IMR-90 (cell line): ENCODE data around the gene EMX2. TPM values are rescaled to one million over a fixed set of nuclear protein-coding genes. Genes with fewer than 3 reads are reported as not detected.

Experiments
- ATAC-seq: fragments of 200-7000 bp; cut with Tn5 transposase; 2 replicates; pipeline ENCODE4 v1.9.1; 2020; ENCODE audit warnings: low read depth, mild to moderate bottlenecking, moderate library complexity
- BruUV-seq: library from RNA; stranded (reverse); fragments of 400-500 nt; replicated peaks from 2 replicates; lab custom pipeline; 2021; lab: Mats Ljungman, UMichigan
- CTCF ChIA-PET: fragments of 300-600 bp; formaldehyde crosslinking; extraction: SDS; loops from one replicate; lab custom pipeline; 2021; ENCODE audit warnings: antibody characterized with exemption; lab: Yijun Ruan, JAX
- POLR2A ChIA-PET: fragments of 300-600 bp; sonication (Branson Sonifier 250); formaldehyde crosslinking; loops from one replicate; lab custom pipeline; 2022; ENCODE audit warnings: antibody characterized with exemption; ENCODE audit not compliant: unreplicated experiment; lab: Charles Lee
- DNase-seq: peaks from one replicate; pipeline ENCODE4 v3.0.0; 2013
- H2AFZ ChIP-seq: replicated peaks from 2 replicates; pipeline ENCODE3; 2013; ENCODE audit warnings: low read length, mild to moderate bottlenecking; ENCODE audit not compliant: poor library complexity
- H2AK5ac ChIP-seq: 2 replicates; pipeline ENCODE4 v1.6.1; 2013; ENCODE audit warnings: low read depth, low read length, inconsistent platforms
- H2AK9ac ChIP-seq: replicated peaks from 2 replicates; pipeline ENCODE3; 2013; ENCODE audit warnings: mild to moderate bottlenecking, low read depth, low read length, moderate library complexity; ENCODE audit not compliant: poor library complexity
- H2BK120ac ChIP-seq: 2 replicates; pipeline ENCODE4 v1.6.1; 2013; ENCODE audit warnings: low read depth, low read length, inconsistent platforms
- H2BK15ac ChIP-seq: 3 replicates; pipeline ENCODE4 v1.6.1; 2013; ENCODE audit warnings: low read depth, low read length, inconsistent platforms
- H2BK20ac ChIP-seq: 2 replicates; pipeline ENCODE4 v1.6.1; 2013; ENCODE audit warnings: low read depth, mild to moderate bottlenecking, inconsistent platforms, low read length, moderate library complexity
- H2BK5ac ChIP-seq: 2 replicates; pipeline ENCODE4 v1.6.1; 2013; ENCODE audit warnings: mild to moderate bottlenecking, low read depth, low read length, inconsistent platforms; ENCODE audit not compliant: poor library complexity, severe bottlenecking
- H3K14ac ChIP-seq: replicated peaks from 2 replicates; pipeline ENCODE4 v1.6.1; 2013; ENCODE audit warnings: low read depth, low read length, inconsistent platforms
- H3K18ac ChIP-seq: 2 replicates; pipeline ENCODE4 v1.6.1; 2013; ENCODE audit warnings: low read depth, low read length, control low read depth
- H3K23ac ChIP-seq: 2 replicates; pipeline ENCODE4 v1.6.1; 2013; ENCODE audit warnings: low read depth, low read length, inconsistent platforms
- H3K27ac ChIP-seq: 2 replicates; pipeline ENCODE4 v1.5.1; 2013; ENCODE audit warnings: mild to moderate bottlenecking, control low read depth, low read length; ENCODE audit not compliant: insufficient read depth
- H3K27me3 ChIP-seq: 2 replicates; pipeline ENCODE4 v1.6.1; 2013; ENCODE audit warnings: low read length; ENCODE audit not compliant: control insufficient read depth, insufficient read depth
- H3K36me3 ChIP-seq: 2 replicates; pipeline ENCODE4 v1.6.1; 2013; ENCODE audit warnings: low read length, mixed read lengths; ENCODE audit not compliant: control insufficient read depth, insufficient read depth
- H3K4ac ChIP-seq: 2 replicates; pipeline ENCODE4 v1.6.1; 2013; ENCODE audit warnings: low read depth, low read length, inconsistent platforms
- H3K4me1 ChIP-seq: 2 replicates; pipeline ENCODE4 v1.6.1; 2013; ENCODE audit warnings: low read length, mixed read lengths; ENCODE audit not compliant: control insufficient read depth, insufficient read depth
- H3K4me2 ChIP-seq: 2 replicates; pipeline ENCODE4 v1.6.1; 2013; ENCODE audit warnings: low read depth, mild to moderate bottlenecking, control low read depth, low read length, moderate library complexity
- H3K4me3 ChIP-seq: 2 replicates; pipeline ENCODE4 v1.5.1; 2013; ENCODE audit warnings: low read depth, mild to moderate bottlenecking, control low read depth, low read length, moderate library complexity; ENCODE audit not compliant: insufficient read depth
- H3K56ac ChIP-seq: 2 replicates; pipeline ENCODE4 v1.6.1; 2013; ENCODE audit warnings: low read length, inconsistent platforms; ENCODE audit not compliant: insufficient read depth; ENCODE audit errors: extremely low read depth
- H3K79me1 ChIP-seq, 2 experiments: 2 replicates each; pipeline ENCODE4 v1.6.1; 2013; ENCODE audit warnings: low read length in 2 of 2, inconsistent platforms in 1 of 2, low read depth in 1 of 2
- H3K9ac ChIP-seq: 2 replicates; pipeline ENCODE4 v1.6.1; 2013; ENCODE audit warnings: low read depth, low read length, control low read depth
- H3K9me1 ChIP-seq: 2 replicates; pipeline ENCODE4 v1.6.1; 2013; ENCODE audit warnings: low read length, inconsistent platforms; ENCODE audit not compliant: insufficient read depth
- H3K9me3 ChIP-seq: 2 replicates; pipeline ENCODE4 v1.6.1; 2013; ENCODE audit warnings: low read length; ENCODE audit not compliant: control insufficient read depth, insufficient read depth
- H4K20me1 ChIP-seq: 2 replicates; pipeline ENCODE4 v1.6.1; 2013; ENCODE audit warnings: low read length, inconsistent platforms; ENCODE audit not compliant: insufficient read depth
- H4K5ac ChIP-seq: 2 replicates; pipeline ENCODE4 v1.6.1; 2013; ENCODE audit warnings: mild to moderate bottlenecking, low read depth, low read length, control low read depth
- H4K8ac ChIP-seq, 2 experiments: 2 replicates each; pipeline ENCODE4 v1.6.1; 2013; ENCODE audit warnings: low read depth in 2 of 2, low read length in 2 of 2, control low read depth in 1 of 2, inconsistent platforms in 1 of 2
- H4K91ac ChIP-seq: 2 replicates; pipeline ENCODE4 v1.6.1; 2013; ENCODE audit warnings: low read depth, low read length, inconsistent platforms; ENCODE audit not compliant: insufficient read depth
- CEBPB ChIP-seq: IDR thresholded peaks from 2 replicates; pipeline ENCODE4 v1.6.1; 2012; ENCODE audit warnings: low read depth, low read length, improper control_type of control experiment
- ELK1 ChIP-seq: fragments of 150-350 bp; IDR thresholded peaks from 2 replicates; pipeline ENCODE4 v1.6.1; 2016; ENCODE audit warnings: low read depth, mild to moderate bottlenecking, low read length, moderate library complexity, borderline replicate concordance
- MXI1 ChIP-seq: IDR thresholded peaks from 2 replicates; pipeline ENCODE4 v1.6.1; 2012; ENCODE audit warnings: low read depth, mild to moderate bottlenecking, low read length, moderate library complexity, borderline replicate concordance
- POLR2A ChIP-seq: IDR thresholded peaks from 2 replicates; pipeline ENCODE4 v1.6.1; 2012; ENCODE audit warnings: mild to moderate bottlenecking, low read depth, low read length
- RCOR1 ChIP-seq: IDR thresholded peaks from 2 replicates; pipeline ENCODE4 v1.6.1; 2012; ENCODE audit warnings: mild to moderate bottlenecking, low read length, improper control_type of control experiment; ENCODE audit not compliant: insufficient replicate concordance
- RFX5 ChIP-seq: IDR thresholded peaks from 2 replicates; pipeline ENCODE4 v1.8.0; 2012; ENCODE audit warnings: low read depth, mild to moderate bottlenecking, low read length, moderate library complexity
- SMC3 ChIP-seq: fragments of 150-350 bp; IDR thresholded peaks from 2 replicates; pipeline ENCODE4 v1.6.1; 2016; ENCODE audit warnings: low read depth, mild to moderate bottlenecking, antibody characterized with exemption, low read length, moderate library complexity
- USF2 ChIP-seq: fragments of 150-350 bp; IDR thresholded peaks from 2 replicates; pipeline ENCODE4 v1.6.1; 2017; ENCODE audit warnings: mild to moderate bottlenecking, antibody characterized with exemption, low read length, low read depth
- WGBS, 2 experiments: methylation state at CpG; one replicate each; pipeline versions ENCODE4 v1.1.5 to v1.1.7; 2013; ENCODE audit warnings: missing lambda C conversion rate in 2 of 2; ENCODE audit not compliant: insufficient read length in 1 of 2; ENCODE audit errors: extremely low coverage in 2 of 2; 5-methylcytosine and 5-hydroxymethylcytosine counted together
- dilution Hi-C: fragments of 300-500 bp; cut with HindIII; formaldehyde crosslinking; loops from one replicate; pipeline ENCODE4 v1.14.3; 2018; ENCODE audit warnings: low sequenced_read_pairs; ENCODE audit not compliant: unreplicated experiment
- in situ Hi-C: fragments of 300-500 bp; cut with MboI; formaldehyde crosslinking; loops from 3 replicates; pipeline ENCODE4 v1.14.3; 2019; ENCODE audit warnings: low sequenced_read_pairs, inconsistent platforms, mixed read lengths
- intact Hi-C: fragments of 100-400 bp; cut with micrococcal nuclease; formaldehyde crosslinking; loops from 2 replicates; pipeline ENCODE4 v1.10.0; 2022
- polyA plus RNA-seq, 3 experiments: library from polyadenylated mRNA; depleted of rRNA; stranded (reverse); fragments of >200 nt; gene quantifications; 2 replicates each; pipeline ENCODE4 v1.2.3, GENCODE V29; 2012; ENCODE audit warnings: low replicate concordance in 1 of 3
- total RNA-seq: library from RNA; depleted of rRNA; stranded (reverse); fragments of >200 nt; gene quantifications from 2 replicates; pipeline ENCODE4 v1.2.3, GENCODE V29; 2012

EMX2 gene
- total and polyA plus RNA-seq, 2 of the 4 experiments (the other 2 are of a cell fraction), result not detected

- Histone ChIP-seq H3K9me3 (peaks cover 3% of the 10 kb centered on the region; the same call in 1 of the 2 replicates), H3K79me1 (no peaks in the 10 kb centered on the region), H2AFZ (no peak overlapping the region), H3K14ac (no peak overlapping the region), H3K9ac (no peak overlapping the region), H3K56ac (no peak overlapping the region), H4K5ac (no peak overlapping the region), H2BK5ac (no peak overlapping the region), H4K91ac (no peak overlapping the region), H3K18ac (no peak overlapping the region), H2BK15ac (no peak overlapping the region), H3K4me3 (no peak overlapping the region), H3K27me3 (peaks cover 91% of the 10 kb centered on the region), H2AK5ac (no peak overlapping the region), H2BK120ac (no peak overlapping the region), H3K36me3 (no peaks in the 10 kb centered on the region), H3K9me1 (no peaks in the 10 kb centered on the region), H3K27ac (no peak overlapping the region), H4K20me1 (no peaks in the 10 kb centered on the region), H3K4ac (no peak overlapping the region), H3K4me2 (peak overlapping the region; percentile 42; the same call in 1 of the 2 replicates), H2BK20ac (no peak overlapping the region), H3K4me1 (no peaks in the 10 kb centered on the region), H3K23ac (no peak overlapping the region), H2AK9ac (peak overlapping the region; percentile 10), H4K8ac (no peak overlapping the region)
- no TSS peak for BruUV-seq
- intact Hi-C loops, result loop anchor here (1.0 to 10.0 kb wide), 3 partner anchors 507 to 921 kb away; partner anchors contain the start of gene RAB11FIP2
- POLR2A ChIA-PET, result no interaction called here
- DNase-seq, result no peak
- no peak for TF ChIP-seq RFX5
- no peak for TF ChIP-seq CEBPB
- no peak for TF ChIP-seq MXI1
- TF ChIP-seq ELK1, result no peak
- TF ChIP-seq USF2, result no peak
- no peak for TF ChIP-seq RCOR1
- TF ChIP-seq SMC3, result no peak
- TF ChIP-seq POLR2A, result no peak
- ATAC-seq, result peak; percentile 10; the same call in 1 of the 2 replicates
- dilution Hi-C loops, result no loop called here
- CTCF ChIA-PET, result interaction anchor here (0.5 to 1.2 kb wide), 3 partner anchors 117 to 721 kb away, joined by 3 read pairs; no protein-coding TSS in a partner anchor
- in situ Hi-C loops, result no loop called here
- 4% methylated on average over 24 of the region's 38 CpGs; no CpG with 5 or more reads in 1 of the 2 experiments for WGBS, 2 experiments
These were observed 4.5 kb upstream of the EMX2 start for GRCh38 chr10:117537904-117538524.
